Breast epithelium (tissue), 3 donors: ENCODE measurements around the gene ACO2.

Experiments used
- CTCF ChIP-seq, 3 donors: fragments of 450-650 bp; IDR thresholded peaks; one replicate each; pipeline ENCODE4 v1.5.1; 2016 to 2017; ENCODE audit warnings: antibody characterized with exemption in 3 of 3, mild to moderate bottlenecking in 3 of 3, moderate library complexity in 3 of 3
- POLR2A ChIP-seq: fragments of 450-650 bp; IDR thresholded peaks from one replicate; pipeline ENCODE4 v1.6.1; 2016; ENCODE audit warnings: antibody characterized with exemption, mild to moderate bottlenecking, moderate library complexity
- POLR2AphosphoS5 ChIP-seq, 3 donors: sonication (generic); formaldehyde crosslinking; IDR thresholded peaks; one replicate each; pipeline ENCODE4 v1.6.1; 2017; ENCODE audit warnings: antibody characterized with exemption in 3 of 3

GRCh38 chr22:41469218-41469851 lies 418 bp downstream of the ACO2 start:
- no peak for TF ChIP-seq POLR2A
- no peak for TF ChIP-seq CTCF (IDR thresholded peaks at IDR 0.05)
- TF ChIP-seq POLR2AphosphoS5 (IDR thresholded peaks at IDR 0.05) = no peak
